ENCODE data around the gene EPHA7.

DNA sequence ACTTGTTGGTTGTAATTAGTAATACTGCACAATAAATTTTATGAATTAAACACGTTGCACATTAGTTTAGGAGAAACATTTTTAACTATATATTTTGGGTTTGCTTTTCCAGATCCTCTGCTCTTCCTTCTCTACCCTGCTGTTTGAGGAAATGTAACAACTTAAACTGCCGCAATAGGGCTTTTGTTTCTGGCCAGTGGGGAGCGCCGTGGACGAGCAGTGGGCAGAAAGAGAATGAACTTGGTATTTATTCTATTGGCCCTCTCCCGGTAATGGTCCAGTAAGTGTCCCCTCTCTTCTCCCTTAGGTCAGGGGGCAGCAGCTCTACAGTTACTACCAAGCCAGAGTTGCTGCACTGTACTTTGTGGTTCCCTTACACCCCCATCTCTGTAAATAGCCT is 35.2 kb upstream of the EPHA7 start:
- TF ChIP-seq PHF8 (IDR thresholded peaks at IDR 0.05; ENCODE audit: borderline replicate concordance, low read depth) (no peak), REST (IDR thresholded peaks at IDR 0.05) (no peak), EP300 (IDR thresholded peaks at IDR 0.05) (no peak), ELK1 (IDR thresholded peaks at IDR 0.05; ENCODE audit: low read depth, low read length) (no peak), POLR2A (IDR thresholded peaks at IDR 0.05; ENCODE audit: low read length) (no peak), CEBPB (IDR thresholded peaks at IDR 0.05) (no peak), ZNF302 (CRISPR knock-in tag; IDR thresholded peaks at IDR 0.05) (no peak), CHD2 (IDR thresholded peaks at IDR 0.05; ENCODE audit: low read length, partially characterized antibody) (no peak), SMC3 (IDR thresholded peaks at IDR 0.05) (no peak), KDM1A (IDR thresholded peaks at IDR 0.05; ENCODE audit: low read depth) (no peak), JUN (IDR thresholded peaks at IDR 0.05) (no peak)
- TF ChIP-seq, protein P1, sequence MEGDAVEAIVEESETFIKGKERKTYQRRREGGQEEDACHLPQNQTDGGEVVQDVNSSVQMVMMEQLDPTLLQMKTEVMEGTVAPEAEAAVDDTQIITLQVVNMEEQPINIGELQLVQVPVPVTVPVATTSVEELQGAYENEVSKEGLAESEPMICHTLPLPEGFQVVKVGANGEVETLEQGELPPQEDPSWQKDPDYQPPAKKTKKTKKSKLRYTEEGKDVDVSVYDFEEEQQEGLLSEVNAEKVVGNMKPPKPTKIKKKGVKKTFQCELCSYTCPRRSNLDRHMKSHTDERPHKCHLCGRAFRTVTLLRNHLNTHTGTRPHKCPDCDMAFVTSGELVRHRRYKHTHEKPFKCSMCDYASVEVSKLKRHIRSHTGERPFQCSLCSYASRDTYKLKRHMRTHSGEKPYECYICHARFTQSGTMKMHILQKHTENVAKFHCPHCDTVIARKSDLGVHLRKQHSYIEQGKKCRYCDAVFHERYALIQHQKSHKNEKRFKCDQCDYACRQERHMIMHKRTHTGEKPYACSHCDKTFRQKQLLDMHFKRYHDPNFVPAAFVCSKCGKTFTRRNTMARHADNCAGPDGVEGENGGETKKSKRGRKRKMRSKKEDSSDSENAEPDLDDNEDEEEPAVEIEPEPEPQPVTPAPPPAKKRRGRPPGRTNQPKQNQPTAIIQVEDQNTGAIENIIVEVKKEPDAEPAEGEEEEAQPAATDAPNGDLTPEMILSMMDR (IDR thresholded peaks at IDR 0.05) = no peak
- TF ChIP-seq, protein P2, sequence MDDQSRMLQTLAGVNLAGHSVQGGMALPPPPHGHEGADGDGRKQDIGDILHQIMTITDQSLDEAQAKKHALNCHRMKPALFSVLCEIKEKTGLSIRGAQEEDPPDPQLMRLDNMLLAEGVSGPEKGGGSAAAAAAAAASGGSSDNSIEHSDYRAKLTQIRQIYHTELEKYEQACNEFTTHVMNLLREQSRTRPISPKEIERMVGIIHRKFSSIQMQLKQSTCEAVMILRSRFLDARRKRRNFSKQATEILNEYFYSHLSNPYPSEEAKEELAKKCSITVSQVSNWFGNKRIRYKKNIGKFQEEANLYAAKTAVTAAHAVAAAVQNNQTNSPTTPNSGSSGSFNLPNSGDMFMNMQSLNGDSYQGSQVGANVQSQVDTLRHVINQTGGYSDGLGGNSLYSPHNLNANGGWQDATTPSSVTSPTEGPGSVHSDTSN (IDR thresholded peaks at IDR 0.05) = no peak
- TF ChIP-seq, protein P3, sequence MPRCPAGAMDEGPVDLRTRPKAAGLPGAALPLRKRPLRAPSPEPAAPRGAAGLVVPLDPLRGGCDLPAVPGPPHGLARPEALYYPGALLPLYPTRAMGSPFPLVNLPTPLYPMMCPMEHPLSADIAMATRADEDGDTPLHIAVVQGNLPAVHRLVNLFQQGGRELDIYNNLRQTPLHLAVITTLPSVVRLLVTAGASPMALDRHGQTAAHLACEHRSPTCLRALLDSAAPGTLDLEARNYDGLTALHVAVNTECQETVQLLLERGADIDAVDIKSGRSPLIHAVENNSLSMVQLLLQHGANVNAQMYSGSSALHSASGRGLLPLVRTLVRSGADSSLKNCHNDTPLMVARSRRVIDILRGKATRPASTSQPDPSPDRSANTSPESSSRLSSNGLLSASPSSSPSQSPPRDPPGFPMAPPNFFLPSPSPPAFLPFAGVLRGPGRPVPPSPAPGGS (IDR thresholded peaks at IDR 0.05) = no peak
